Gastrocnemius medialis (tissue), 4 donors: ENCODE measurements around the gene RBMS3. TPM values are rescaled to one million over a fixed set of nuclear protein-coding genes. Genes with fewer than 3 reads are reported as not detected.

ENCODE experiments used
- ATAC-seq, 2 donors: fragments of 150-250 bp; one replicate each; pipeline ENCODE4 v1.9.1; 2016
- DNase-seq, 2 donors: peaks; one replicate each; pipeline ENCODE4 v3.0.0-alpha.2; 2019
- H3K27ac ChIP-seq, 4 donors: fragments of 200-600 bp; sonication (generic); 1 replicate in 1 of 4; 2 replicates in 3 of 4; pipeline ENCODE4 v1.5.1; 2016 to 2018; ENCODE audit warnings: mild to moderate bottlenecking in 2 of 4, moderate library complexity in 1 of 4
- H3K27me3 ChIP-seq, 3 donors: fragments of 200-600 bp; sonication (generic) in 2 of 3; 1 replicate in 1 of 3; 2 replicates in 2 of 3; pipeline versions ENCODE4 v1.5.1 to v1.6.0; 2016 to 2019; ENCODE audit warnings: mild to moderate bottlenecking in 1 of 3, moderate library complexity in 1 of 3
- H3K36me3 ChIP-seq, 2 donors: fragments of 200-600 bp; sonication (generic) in 1 of 2; one replicate each; pipeline ENCODE4 v1.5.1; 2017 to 2018
- H3K4me1 ChIP-seq, 2 donors: fragments of 200-600 bp; sonication (generic) in 1 of 2; one replicate each; pipeline ENCODE4 v1.5.1; 2016 to 2017; ENCODE audit warnings: mild to moderate bottlenecking in 2 of 2
- H3K4me3 ChIP-seq, 4 donors: fragments of 200-600 bp; sonication (generic) in 3 of 4; 1 replicate in 1 of 4; 2 replicates in 3 of 4; pipeline ENCODE4 v1.5.1; 2016 to 2019; ENCODE audit warnings: mild to moderate bottlenecking in 2 of 4
- H3K9me3 ChIP-seq, 3 donors: fragments of 200-600 bp; sonication (generic) in 2 of 3; 1 replicate in 1 of 3; 2 replicates in 2 of 3; pipeline ENCODE4 v1.5.1; 2016 to 2019
- POLR2A ChIP-seq, 2 donors: fragments of 450-650 bp; IDR thresholded peaks; one replicate each; pipeline ENCODE4 v1.6.1; 2017; ENCODE audit warnings: antibody characterized with exemption in 2 of 2, mild to moderate bottlenecking in 2 of 2, moderate library complexity in 2 of 2
- in situ Hi-C, 4 donors: fragments of 200-750 bp; cut with MboI; loops; one replicate each; pipeline versions ENCODE4 v1.15.0 to v1.8.0; 2017; ENCODE audit warnings: low sequenced_read_pairs in 4 of 4
- intact Hi-C: fragments of 100-400 bp; cut with DNase I; formaldehyde crosslinking; loops from one replicate; pipeline ENCODE4 v1.15.1; 2023; ENCODE audit warnings: low total_unique reads
- total RNA-seq, 4 donors: library from RNA; depleted of rRNA; stranded (reverse); fragments of >200 nt; gene quantifications; one replicate each; pipeline versions ENCODE4 v1.1.0 to v1.2.3, GENCODE V29; 2016
- TF ChIP-seq, protein P1 (sequence below), 5 experiments: fragments of 450-650 bp in 3 of 5; fragments of 200-600 bp in 2 of 5; sonication (generic) in 2 of 5; IDR thresholded peaks in 4 of 5; conservative IDR thresholded peaks in 1 of 5; 1 replicate in 4 of 5; 2 replicates in 1 of 5; pipeline ENCODE4 v1.5.1; 2016 to 2019; ENCODE audit warnings: antibody characterized with exemption in 5 of 5, mild to moderate bottlenecking in 3 of 5, moderate library complexity in 3 of 5

RBMS3 gene
- total RNA-seq, 4 donors from 2014 or later = 16.1 to 38.8 (median 22.7) TPM

DNA sequence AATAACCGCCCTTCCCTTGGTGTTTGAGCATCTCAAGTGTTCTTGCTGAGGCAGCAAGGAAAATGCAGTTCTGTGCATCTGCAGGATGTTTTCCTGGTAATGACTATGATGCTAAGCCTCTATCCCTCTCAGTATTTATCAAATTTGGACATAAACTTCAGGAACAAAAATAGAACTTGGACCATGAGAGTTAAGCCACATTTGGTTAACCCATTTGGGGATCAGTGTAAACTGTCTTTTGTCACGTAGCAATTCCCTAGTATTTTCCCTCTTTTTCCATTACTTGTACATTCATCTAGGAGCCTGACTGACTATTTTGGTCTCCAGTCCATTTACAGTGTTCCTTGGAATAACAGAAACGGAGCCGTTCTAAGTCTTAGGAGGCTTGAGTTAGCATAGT, 250.8 kb downstream of the RBMS3 start:
- peak overlapping the region in 3 of 4 donors; percentile 34 to 56 (median 39) for H3K27ac ChIP-seq
- H3K36me3 ChIP-seq = no peaks in the 10 kb centered on the region
- intact Hi-C loops (loop anchor here (10.0 kb wide), 1 partner anchor 163 kb away; no protein-coding TSS in a partner anchor), in situ Hi-C loops (no loop called here)
- peaks cover 0 to 41% of the 10 kb centered on the region in 2 donors for H3K4me1 ChIP-seq
- TF ChIP-seq POLR2A (IDR thresholded peaks at IDR 0.05) = no peak
- TF ChIP-seq, protein P1, sequence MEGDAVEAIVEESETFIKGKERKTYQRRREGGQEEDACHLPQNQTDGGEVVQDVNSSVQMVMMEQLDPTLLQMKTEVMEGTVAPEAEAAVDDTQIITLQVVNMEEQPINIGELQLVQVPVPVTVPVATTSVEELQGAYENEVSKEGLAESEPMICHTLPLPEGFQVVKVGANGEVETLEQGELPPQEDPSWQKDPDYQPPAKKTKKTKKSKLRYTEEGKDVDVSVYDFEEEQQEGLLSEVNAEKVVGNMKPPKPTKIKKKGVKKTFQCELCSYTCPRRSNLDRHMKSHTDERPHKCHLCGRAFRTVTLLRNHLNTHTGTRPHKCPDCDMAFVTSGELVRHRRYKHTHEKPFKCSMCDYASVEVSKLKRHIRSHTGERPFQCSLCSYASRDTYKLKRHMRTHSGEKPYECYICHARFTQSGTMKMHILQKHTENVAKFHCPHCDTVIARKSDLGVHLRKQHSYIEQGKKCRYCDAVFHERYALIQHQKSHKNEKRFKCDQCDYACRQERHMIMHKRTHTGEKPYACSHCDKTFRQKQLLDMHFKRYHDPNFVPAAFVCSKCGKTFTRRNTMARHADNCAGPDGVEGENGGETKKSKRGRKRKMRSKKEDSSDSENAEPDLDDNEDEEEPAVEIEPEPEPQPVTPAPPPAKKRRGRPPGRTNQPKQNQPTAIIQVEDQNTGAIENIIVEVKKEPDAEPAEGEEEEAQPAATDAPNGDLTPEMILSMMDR (IDR thresholded peaks at IDR 0.05 in 4 of 5, conservative IDR thresholded peaks at IDR 0.05 in 1 of 5) = no peak
- H3K9me3 ChIP-seq = no peaks in the 10 kb centered on the region
- H3K27me3 ChIP-seq = no peaks in the 10 kb centered on the region
- DNase-seq = no peak
- peak; percentile 27 to 36 for ATAC-seq
- H3K4me3 ChIP-seq = no peak overlapping the region

DNA sequence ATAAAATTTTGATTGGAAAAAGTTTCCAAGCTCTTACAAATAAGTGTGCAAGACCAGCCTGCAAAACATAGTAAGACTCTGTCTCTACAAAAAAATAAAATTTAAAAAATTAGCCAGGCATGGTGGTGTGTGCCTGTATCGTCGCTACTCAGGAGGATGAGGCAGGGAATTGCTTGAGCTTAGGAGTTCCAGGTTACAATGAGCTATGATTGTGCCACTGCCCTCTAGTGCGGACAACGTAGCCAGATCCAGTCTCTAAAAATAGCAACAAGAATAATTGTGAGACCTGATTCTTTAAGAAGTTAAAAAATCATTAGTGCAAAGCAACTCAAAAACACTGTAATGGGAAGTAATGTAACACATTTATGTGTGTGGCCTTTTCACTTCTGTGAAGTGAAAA, 251.6 kb downstream of the RBMS3 start:
- DNase-seq (no peak), ATAC-seq (peak in 1 of 2 donors; percentile 41)
- H3K27ac ChIP-seq = peak overlapping the region in 1 of 4 donors; percentile 19
- intact Hi-C loops = loop anchor here (10.0 kb wide), 1 partner anchor 162 kb away; no protein-coding TSS in a partner anchor
- peaks cover 0 to 35% of the 10 kb centered on the region in 2 donors for H3K4me1 ChIP-seq
- TF ChIP-seq, protein P1 (IDR thresholded peaks at IDR 0.05 in 4 of 5, conservative IDR thresholded peaks at IDR 0.05 in 1 of 5) = peak in 1 of 5 experiments; percentile 16
- no peak for TF ChIP-seq POLR2A (IDR thresholded peaks at IDR 0.05)
- H3K9me3 ChIP-seq = no peaks in the 10 kb centered on the region
- in situ Hi-C loops = no loop called here
- no peak overlapping the region for H3K4me3 ChIP-seq
- no peaks in the 10 kb centered on the region for H3K36me3 ChIP-seq
- H3K27me3 ChIP-seq = no peaks in the 10 kb centered on the region

DNA sequence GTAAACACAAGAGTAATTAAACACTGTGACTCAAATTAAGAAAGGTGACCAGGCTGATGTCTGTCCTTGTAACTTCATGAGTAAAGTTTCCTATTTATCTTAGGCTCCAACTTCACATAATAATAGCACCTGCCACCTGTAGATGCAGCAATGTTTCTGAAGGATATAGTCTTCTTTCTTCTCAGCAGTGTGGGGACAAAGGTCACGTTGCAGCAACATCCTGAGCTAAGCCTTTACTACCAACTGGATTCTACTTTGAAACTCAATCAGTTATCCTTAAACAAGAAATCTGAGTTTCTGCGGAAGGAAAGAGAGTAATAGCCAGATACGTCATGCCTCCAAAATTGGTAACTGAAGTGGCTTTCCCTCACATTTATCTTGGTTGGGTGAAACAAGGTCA, 253.1 kb downstream of the RBMS3 start:
- peak overlapping the region in 1 of 4 donors; percentile 9 for H3K27ac ChIP-seq
- in situ Hi-C loops (no loop called here), intact Hi-C loops (loop anchor here (10.0 kb wide), 1 partner anchor 161 kb away; no protein-coding TSS in a partner anchor)
- no peaks in the 10 kb centered on the region for H3K27me3 ChIP-seq
- no peaks in the 10 kb centered on the region for H3K36me3 ChIP-seq
- H3K9me3 ChIP-seq = no peaks in the 10 kb centered on the region
- H3K4me3 ChIP-seq = no peak overlapping the region
- ATAC-seq = no peak
- H3K4me1 ChIP-seq = peaks cover 13 to 49% of the 10 kb centered on the region in 2 donors
- TF ChIP-seq, protein P1 (IDR thresholded peaks at IDR 0.05 in 4 of 5, conservative IDR thresholded peaks at IDR 0.05 in 1 of 5) = no peak
- TF ChIP-seq POLR2A (IDR thresholded peaks at IDR 0.05) = no peak
- DNase-seq = no peak

DNA sequence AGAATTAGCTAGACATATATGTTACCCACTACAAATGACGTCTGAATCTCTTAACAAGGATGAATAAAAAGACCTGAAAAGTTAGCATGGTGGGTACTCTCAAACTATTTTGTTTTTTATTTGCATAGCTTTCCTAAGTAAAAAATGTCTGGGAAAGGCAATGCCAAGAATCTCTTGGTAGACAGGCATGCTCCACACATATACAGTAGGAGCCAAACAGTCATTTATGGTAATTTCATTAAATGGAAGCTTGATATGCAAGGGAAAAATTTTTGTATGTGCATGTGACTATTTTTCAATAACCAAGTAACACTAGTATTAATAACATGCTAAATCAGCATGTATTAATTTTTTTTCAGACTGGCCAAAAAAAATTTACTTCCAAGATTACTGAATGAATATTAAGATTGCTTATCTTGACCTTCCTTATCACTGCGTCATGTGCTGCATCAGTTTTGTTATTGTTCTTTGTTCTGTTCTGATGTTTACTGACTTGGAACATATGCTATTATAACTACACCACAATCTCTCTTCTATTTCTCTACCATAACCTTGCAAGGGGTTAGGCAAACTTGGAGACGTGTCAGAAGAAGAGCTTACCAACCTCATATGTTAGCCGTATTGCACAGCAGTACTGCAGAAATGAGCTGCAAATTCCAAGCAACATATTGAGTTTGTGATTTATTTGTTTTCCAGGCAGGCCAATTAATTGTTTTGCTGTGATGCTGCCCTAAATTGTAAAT, 255.3 kb downstream of the RBMS3 start:
- H3K4me1 ChIP-seq = peaks cover 22 to 54% of the 10 kb centered on the region in 2 donors
- intact Hi-C loops = loop anchor here (2.0 to 10.0 kb wide), 2 partner anchors 35 to 159 kb away; no protein-coding TSS in a partner anchor

More for the DNA sequence above, 255.3 kb downstream of the RBMS3 start:
- no peaks in the 10 kb centered on the region for H3K9me3 ChIP-seq
- H3K27ac ChIP-seq = peak overlapping the region in 2 of 4 donors; percentile 3 to 5
- DNase-seq = no peak
- in situ Hi-C loops = no loop called here
- H3K36me3 ChIP-seq = no peaks in the 10 kb centered on the region
- no peak for TF ChIP-seq POLR2A (IDR thresholded peaks at IDR 0.05)
- TF ChIP-seq, protein P1 (IDR thresholded peaks at IDR 0.05 in 4 of 5, conservative IDR thresholded peaks at IDR 0.05 in 1 of 5) = no peak
- H3K4me3 ChIP-seq = no peak overlapping the region
- no peak for ATAC-seq
- H3K27me3 ChIP-seq = no peaks in the 10 kb centered on the region
